HG02642 (cell line): Measurements from ENCODE around the gene KCNK6.

ENCODE experiments used
- ATAC-seq: cut with Tn5 transposase; IDR thresholded peaks from one replicate; pipeline ENCODE4 v1.9.1; 2021; ENCODE audit warnings: mild to moderate bottlenecking; ENCODE audit not compliant: unreplicated experiment, poor library complexity

KCNK6 gene

GRCh38 chr19:38319421-38320258, at the start of gene KCNK6:
Gene KCNK6, plus strand, starts transcription at chr19:38319845. Its CDS starts 106 bp downstream, at chr19:38319951.
- no peak for ATAC-seq

- ATAC-seq: no peak
These were observed 49.0 kb upstream of the KCNK6 start for GRCh38 chr19:38270587-38271167.

GRCh38 chr19:38273499-38273898, 46.1 kb upstream of the KCNK6 start:
- no peak for ATAC-seq

GRCh38 chr19:38274739-38275138, 44.9 kb upstream of the KCNK6 start:
- ATAC-seq: no peak

GRCh38 chr19:38276942-38277517, 42.6 kb upstream of the KCNK6 start:
- ATAC-seq: no peak

GRCh38 chr19:38277549-38277948, 42.1 kb upstream of the KCNK6 start:
- ATAC-seq: no peak

- ATAC-seq: no peak
These were observed 41.5 kb upstream of the KCNK6 start for GRCh38 chr19:38277969-38278680.

GRCh38 chr19:38278751-38279150, 40.9 kb upstream of the KCNK6 start:
- ATAC-seq: no peak

- no peak for ATAC-seq
These were observed 39.4 kb upstream of the KCNK6 start for GRCh38 chr19:38280030-38280921.

GRCh38 chr19:38281811-38282566, 37.7 kb upstream of the KCNK6 start:
- no peak for ATAC-seq

- no peak for ATAC-seq
These were observed 36.4 kb upstream of the KCNK6 start for GRCh38 chr19:38283271-38283670.

GRCh38 chr19:38284422-38284821, 35.2 kb upstream of the KCNK6 start:
- ATAC-seq: no peak

- ATAC-seq: no peak
These were observed 34.1 kb upstream of the KCNK6 start for GRCh38 chr19:38285567-38285966.

- no peak for ATAC-seq
These were observed 32.0 kb upstream of the KCNK6 start for GRCh38 chr19:38287604-38288003.

- no peak for ATAC-seq
These were observed 31.4 kb upstream of the KCNK6 start for GRCh38 chr19:38288123-38288855.

- no peak for ATAC-seq
These were observed 29.7 kb upstream of the KCNK6 start for GRCh38 chr19:38289955-38290354.

- ATAC-seq: no peak
These were observed 29.0 kb upstream of the KCNK6 start for GRCh38 chr19:38290631-38291147.

GRCh38 chr19:38291855-38292254, 27.8 kb upstream of the KCNK6 start:
- ATAC-seq: no peak
